GM21717 (cell line): ENCODE results near the gene ACTRT3.
"Not testable (repeated sequence)": the region's sequence is repeated elsewhere in the genome, so short reads cannot be mapped to it uniquely, and the experiment has no call there.

Experiments used
- ATAC-seq: cut with Tn5 transposase; IDR thresholded peaks from one replicate; pipeline ENCODE4 v1.9.1; 2021; ENCODE audit warnings: mild to moderate bottlenecking, moderate library complexity; ENCODE audit not compliant: unreplicated experiment

Gene ACTRT3

GRCh38 chr3:169772897-169773816, 3.8 kb upstream of the ACTRT3 start, which contains the start of gene MYNN:
MYNN (plus strand) TSS chr3:169773396; CDS start chr3:169774296, 900 bp downstream.
- peak; percentile 87 for ATAC-seq

- ATAC-seq, result peak; percentile 35
Observed at GRCh38 chr3:169772305-169772896, 3.0 kb upstream of the ACTRT3 start.

- peak; percentile 19 for ATAC-seq
Observed at GRCh38 chr3:169771497-169772304, 2.3 kb upstream of the ACTRT3 start.

- peak; percentile 74 for ATAC-seq
Observed at GRCh38 chr3:169764882-169765612, 4.3 kb downstream of the ACTRT3 start, which contains the start of gene TERC. TERC (minus strand) TSS chr3:169765060.

- ATAC-seq, result peak; percentile 38
Observed at GRCh38 chr3:169764312-169764881, 5.0 kb downstream of the ACTRT3 start.

GRCh38 chr3:169760479-169760878, 8.9 kb downstream of the ACTRT3 start:
- no peak for ATAC-seq

GRCh38 chr3:169759256-169759655, 10.1 kb downstream of the ACTRT3 start:
- ATAC-seq, result peak; percentile 43

GRCh38 chr3:169758359-169758994, 10.9 kb downstream of the ACTRT3 start:
- no peak for ATAC-seq

- no peak for ATAC-seq
Observed at GRCh38 chr3:169755488-169755887, 13.9 kb downstream of the ACTRT3 start.

- no peak for ATAC-seq
Observed at GRCh38 chr3:169754711-169755110, 14.7 kb downstream of the ACTRT3 start.

- no peak for ATAC-seq
Observed at GRCh38 chr3:169751875-169752274, 17.5 kb downstream of the ACTRT3 start.

- ATAC-seq, result no peak
Observed at GRCh38 chr3:169750665-169751064, 18.7 kb downstream of the ACTRT3 start.

GRCh38 chr3:169748670-169749069, 20.7 kb downstream of the ACTRT3 start:
- no peak for ATAC-seq

GRCh38 chr3:169746924-169747323, 22.4 kb downstream of the ACTRT3 start:
- ATAC-seq, result no peak

GRCh38 chr3:169744366-169745054, 24.9 kb downstream of the ACTRT3 start:
- ATAC-seq, result no peak

GRCh38 chr3:169739067-169739466, 30.3 kb downstream of the ACTRT3 start:
- ATAC-seq, result no peak

- ATAC-seq, result not testable (repeated sequence)
Observed at GRCh38 chr3:169731857-169732256, 37.5 kb downstream of the ACTRT3 start.

- ATAC-seq, result no peak
Observed at GRCh38 chr3:169722724-169723123, 46.6 kb downstream of the ACTRT3 start.

- not testable (repeated sequence) for ATAC-seq
Observed at GRCh38 chr3:169718415-169718814, 50.9 kb downstream of the ACTRT3 start.
